ENCODE measurements around the gene KCNK10.

GRCh38 chr14:88204221-88204620 lies 118.8 kb downstream of the KCNK10 start:
- TF ChIP-seq IKZF3 (tag by site-specific recombination; IDR thresholded peaks at IDR 0.05) (no peak), ZNF114 (tag by site-specific recombination; IDR thresholded peaks at IDR 0.05) (no peak), ZNF768 (tag by site-specific recombination; IDR thresholded peaks at IDR 0.05) (no peak), CTCF (tag by site-specific recombination; IDR thresholded peaks at IDR 0.05) (no peak), ZBTB21 (tag by site-specific recombination; IDR thresholded peaks at IDR 0.05) (no peak), ZNF830 (tag by site-specific recombination; IDR thresholded peaks at IDR 0.05; ENCODE audit: low read depth) (no peak), FEZF1 (tag by site-specific recombination; IDR thresholded peaks at IDR 0.05) (no peak), PBX3 (CRISPR knock-in tag; IDR thresholded peaks at IDR 0.05) (no peak), ZNF169 (tag by site-specific recombination; IDR thresholded peaks at IDR 0.05) (no peak)

Measured in HEK293 (cell line).